Fibroblast of villous mesenchyme (primary cell): ENCODE data around the gene PRPF39. TPM values are rescaled to one million over a fixed set of nuclear protein-coding genes. Genes with fewer than 3 reads are reported as not detected.
A peak's percentile ranks its signal among the peaks of the same experiment; 100 is the strongest.

Experiments used
- DNase-seq: peaks from one replicate; pipeline ENCODE4 v3.0.0-alpha.2; 2010; ENCODE audit warnings: low read depth
- H3K4me3 ChIP-seq: 2 replicates; pipeline ENCODE4 v1.5.1; 2011; ENCODE audit warnings: low read depth, mild to moderate bottlenecking, low read length
- CTCF ChIP-seq: IDR thresholded peaks from 2 replicates; pipeline ENCODE4 v1.5.1; 2012; ENCODE audit warnings: low read depth, mild to moderate bottlenecking, low read length; ENCODE audit not compliant: insufficient read depth
- total RNA-seq: library from RNA; depleted of rRNA; stranded (reverse); fragments of >200 nt; gene quantifications from 2 replicates; pipeline ENCODE4 v1.2.3, GENCODE V29; 2012

PRPF39 gene, protein sequence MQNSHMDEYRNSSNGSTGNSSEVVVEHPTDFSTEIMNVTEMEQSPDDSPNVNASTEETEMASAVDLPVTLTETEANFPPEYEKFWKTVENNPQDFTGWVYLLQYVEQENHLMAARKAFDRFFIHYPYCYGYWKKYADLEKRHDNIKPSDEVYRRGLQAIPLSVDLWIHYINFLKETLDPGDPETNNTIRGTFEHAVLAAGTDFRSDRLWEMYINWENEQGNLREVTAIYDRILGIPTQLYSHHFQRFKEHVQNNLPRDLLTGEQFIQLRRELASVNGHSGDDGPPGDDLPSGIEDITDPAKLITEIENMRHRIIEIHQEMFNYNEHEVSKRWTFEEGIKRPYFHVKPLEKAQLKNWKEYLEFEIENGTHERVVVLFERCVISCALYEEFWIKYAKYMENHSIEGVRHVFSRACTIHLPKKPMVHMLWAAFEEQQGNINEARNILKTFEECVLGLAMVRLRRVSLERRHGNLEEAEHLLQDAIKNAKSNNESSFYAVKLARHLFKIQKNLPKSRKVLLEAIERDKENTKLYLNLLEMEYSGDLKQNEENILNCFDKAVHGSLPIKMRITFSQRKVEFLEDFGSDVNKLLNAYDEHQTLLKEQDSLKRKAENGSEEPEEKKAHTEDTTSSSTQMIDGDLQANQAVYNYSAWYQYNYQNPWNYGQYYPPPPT
- 32.5 and 37.1 TPM in 2 replicates for total RNA-seq

DNA sequence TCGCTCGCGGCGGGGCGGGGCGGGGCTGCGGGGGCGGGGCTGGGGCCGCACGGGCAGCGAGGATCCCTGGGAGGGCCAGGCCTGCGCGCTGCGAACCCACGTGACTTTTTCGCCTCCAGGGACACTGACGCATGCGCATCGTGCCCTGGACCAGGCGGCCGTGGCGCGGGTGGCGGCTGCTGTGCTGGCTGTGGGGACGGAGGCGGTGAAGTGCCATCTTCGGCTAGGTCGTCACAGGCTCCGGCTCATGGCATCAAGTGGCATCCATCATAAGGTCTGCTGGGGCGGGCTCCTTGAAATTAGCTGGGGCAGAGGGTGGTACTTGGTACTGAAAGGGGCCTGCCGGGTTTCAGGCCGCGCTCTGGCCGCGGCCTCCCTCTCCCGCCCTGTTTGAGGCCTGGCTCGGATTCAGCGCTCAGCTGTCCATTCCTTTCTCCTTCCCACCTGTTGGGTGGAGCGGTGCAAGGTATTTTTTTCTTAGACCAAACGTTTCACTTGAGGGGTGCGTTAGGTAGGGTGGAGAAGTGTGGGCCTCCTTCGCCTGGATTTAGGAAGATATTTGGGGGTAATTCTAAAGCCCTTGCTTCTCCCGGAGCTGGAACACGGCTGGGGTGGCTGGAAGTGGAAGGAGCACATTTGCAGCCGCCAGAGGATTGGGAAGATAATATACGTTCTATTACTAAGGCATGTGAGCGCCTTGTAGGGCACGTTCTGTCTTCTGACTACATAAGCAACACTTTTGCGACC lies at the start of gene PRPF39:
PRPF39 (plus strand) TSS at position 141 of the 747 bp plus-strand sequence. CDS start 11,124 bp downstream, outside the sequence.
- peak; percentile 91 for DNase-seq
- H3K4me3 ChIP-seq: peak within 1 kb of the TSS; percentile 84
- no peak for TF ChIP-seq CTCF

DNA sequence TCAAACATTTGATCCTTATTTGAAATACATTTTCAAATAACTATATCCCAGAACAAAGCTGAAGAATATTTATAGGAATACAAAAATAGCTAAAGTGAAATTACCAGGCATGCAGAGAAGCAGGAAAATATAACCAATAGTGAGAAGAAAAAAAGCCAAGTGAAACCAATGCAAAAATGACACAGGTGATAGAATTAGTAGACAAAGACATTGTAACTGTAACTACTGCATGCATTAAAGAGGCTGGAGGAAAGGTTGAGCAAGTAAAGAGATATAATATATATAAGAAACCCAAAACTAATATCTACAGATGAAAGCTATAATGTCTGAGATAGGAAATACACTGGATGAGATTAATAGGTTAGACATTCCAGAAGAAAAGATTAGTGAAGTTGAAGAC lies 49.2 kb upstream of the PRPF39 start:
- no peak overlapping the region for H3K4me3 ChIP-seq
- TF ChIP-seq CTCF: no peak
- no peak for DNase-seq

DNA sequence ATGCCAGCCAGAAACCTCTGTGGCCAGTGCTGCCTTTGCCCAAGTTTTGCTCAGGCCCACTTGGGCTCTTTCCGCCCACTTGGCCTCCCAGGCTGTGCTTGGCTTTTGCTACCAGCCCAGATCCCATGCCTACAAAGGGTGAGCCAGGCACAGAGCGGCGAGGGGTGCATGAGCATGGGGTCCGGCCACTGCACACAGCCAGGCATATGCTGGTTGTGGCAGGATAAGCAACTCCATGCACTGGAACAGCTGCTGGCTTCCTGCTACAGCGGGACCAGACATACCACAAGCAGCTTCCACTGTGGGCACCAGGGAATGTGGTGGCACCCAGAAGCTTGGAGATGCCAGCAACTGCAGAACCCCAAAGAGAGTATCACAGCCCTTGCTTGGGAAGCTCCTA lies 45.7 kb upstream of the PRPF39 start:
- no peak for DNase-seq
- no peak for TF ChIP-seq CTCF
- H3K4me3 ChIP-seq: no peak overlapping the region

GRCh38 chr14:45038865-45039264 lies 45.1 kb upstream of the PRPF39 start:
- no peak for TF ChIP-seq CTCF
- no peak overlapping the region for H3K4me3 ChIP-seq
- DNase-seq: no peak

- DNase-seq: no peak
- no peak overlapping the region for H3K4me3 ChIP-seq
- no peak for TF ChIP-seq CTCF
These were observed 44.5 kb upstream of the PRPF39 start for GRCh38 chr14:45039390-45039789.

- no peak for DNase-seq
- no peak for TF ChIP-seq CTCF
- no peak overlapping the region for H3K4me3 ChIP-seq
These were observed 42.3 kb upstream of the PRPF39 start for GRCh38 chr14:45041641-45042040.
